ENCODE measurements around the gene POMP.

- TF ChIP-seq SP1 (IDR thresholded peaks at IDR 0.05), result no peak
- TF ChIP-seq CTCF (IDR thresholded peaks at IDR 0.05; ENCODE audit: low read depth, low read length, missing input control), result no peak
These were observed 463 bp upstream of the POMP start for GRCh38 chr13:28658539-28658795.
